ENCODE measurements around the gene PRPF6. TPM values are rescaled to one million over a fixed set of nuclear protein-coding genes. Genes with fewer than 3 reads are reported as not detected.
A peak's percentile ranks its signal among the peaks of the same experiment; 100 is the strongest.

The PRPF6 gene
- total and polyA plus RNA-seq, 2 of the 13 experiments (the other 11 are each of a cell fraction or from before 2014, with no cell fraction given) = 63.7 to 101 TPM

DNA sequence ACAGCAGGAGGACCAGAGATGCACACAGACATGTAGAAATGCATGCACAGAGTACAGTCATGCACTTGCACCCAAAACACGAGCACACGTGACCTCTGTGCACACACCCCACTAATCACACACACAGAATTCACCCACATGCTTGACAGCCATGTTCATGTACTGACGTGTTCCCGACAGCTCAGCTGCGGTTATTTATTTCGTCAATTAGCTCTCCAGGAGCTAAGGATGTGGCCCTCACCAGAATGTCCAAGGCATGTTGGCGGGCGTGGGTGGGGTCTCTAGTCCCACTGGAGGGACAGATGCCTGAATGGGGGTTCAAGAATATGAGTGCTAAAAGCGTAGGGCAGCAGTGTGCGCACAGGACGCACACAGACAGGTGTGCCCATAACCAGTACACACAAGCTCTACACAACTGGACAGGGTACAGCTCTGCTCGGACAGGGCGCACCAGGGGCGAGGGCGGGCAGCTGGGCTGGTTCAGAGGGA is 571 bp upstream of the PRPF6 start (continued):
- TF ChIP-seq ZSCAN22 (CRISPR knock-in tag; IDR thresholded peaks at IDR 0.05) = no peak; the same call in none of the 2 replicates
- no peak for TF ChIP-seq ZNF430 (CRISPR knock-in tag; IDR thresholded peaks at IDR 0.05)
- TF ChIP-seq, protein P1, sequence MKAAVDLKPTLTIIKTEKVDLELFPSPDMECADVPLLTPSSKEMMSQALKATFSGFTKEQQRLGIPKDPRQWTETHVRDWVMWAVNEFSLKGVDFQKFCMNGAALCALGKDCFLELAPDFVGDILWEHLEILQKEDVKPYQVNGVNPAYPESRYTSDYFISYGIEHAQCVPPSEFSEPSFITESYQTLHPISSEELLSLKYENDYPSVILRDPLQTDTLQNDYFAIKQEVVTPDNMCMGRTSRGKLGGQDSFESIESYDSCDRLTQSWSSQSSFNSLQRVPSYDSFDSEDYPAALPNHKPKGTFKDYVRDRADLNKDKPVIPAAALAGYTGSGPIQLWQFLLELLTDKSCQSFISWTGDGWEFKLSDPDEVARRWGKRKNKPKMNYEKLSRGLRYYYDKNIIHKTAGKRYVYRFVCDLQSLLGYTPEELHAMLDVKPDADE (CRISPR knock-in tag; IDR thresholded peaks at IDR 0.05) = no peak; the same call in 1 of the 2 replicates
- no peak for TF ChIP-seq XRCC5 (optimal IDR thresholded peaks at IDR 0.05; ENCODE audit: low read length)
- no peak for TF ChIP-seq ZKSCAN8 (CRISPR knock-in tag; IDR thresholded peaks at IDR 0.05; ENCODE audit: borderline replicate concordance)
- TF ChIP-seq ZBTB42 (CRISPR knock-in tag; IDR thresholded peaks at IDR 0.05) = no peak
- TF ChIP-seq, protein P2, sequence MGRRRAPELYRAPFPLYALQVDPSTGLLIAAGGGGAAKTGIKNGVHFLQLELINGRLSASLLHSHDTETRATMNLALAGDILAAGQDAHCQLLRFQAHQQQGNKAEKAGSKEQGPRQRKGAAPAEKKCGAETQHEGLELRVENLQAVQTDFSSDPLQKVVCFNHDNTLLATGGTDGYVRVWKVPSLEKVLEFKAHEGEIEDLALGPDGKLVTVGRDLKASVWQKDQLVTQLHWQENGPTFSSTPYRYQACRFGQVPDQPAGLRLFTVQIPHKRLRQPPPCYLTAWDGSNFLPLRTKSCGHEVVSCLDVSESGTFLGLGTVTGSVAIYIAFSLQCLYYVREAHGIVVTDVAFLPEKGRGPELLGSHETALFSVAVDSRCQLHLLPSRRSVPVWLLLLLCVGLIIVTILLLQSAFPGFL (CRISPR knock-in tag; IDR thresholded peaks at IDR 0.05) = no peak
- TF ChIP-seq RXRA (CRISPR knock-in tag; IDR thresholded peaks at IDR 0.05) = no peak
- no peak for TF ChIP-seq TCF7 (IDR thresholded peaks at IDR 0.05; ENCODE audit: low read depth)
- TF ChIP-seq EEA1 (CRISPR knock-in tag; IDR thresholded peaks at IDR 0.05; ENCODE audit: borderline replicate concordance) = peak; percentile 8; the same call in 1 of the 2 replicates
- no peak for TF ChIP-seq PHF21A (CRISPR knock-in tag; IDR thresholded peaks at IDR 0.05)
- no peak for TF ChIP-seq THAP11 (CRISPR knock-in tag; IDR thresholded peaks at IDR 0.05)
- TF ChIP-seq REXO4 (CRISPR knock-in tag; IDR thresholded peaks at IDR 0.05; ENCODE audit: borderline replicate concordance) = no peak
- TF ChIP-seq BCL6 (CRISPR knock-in tag; IDR thresholded peaks at IDR 0.05) = no peak
- no peak for TF ChIP-seq POGZ (CRISPR knock-in tag; IDR thresholded peaks at IDR 0.05)
- TF ChIP-seq, protein P3, sequence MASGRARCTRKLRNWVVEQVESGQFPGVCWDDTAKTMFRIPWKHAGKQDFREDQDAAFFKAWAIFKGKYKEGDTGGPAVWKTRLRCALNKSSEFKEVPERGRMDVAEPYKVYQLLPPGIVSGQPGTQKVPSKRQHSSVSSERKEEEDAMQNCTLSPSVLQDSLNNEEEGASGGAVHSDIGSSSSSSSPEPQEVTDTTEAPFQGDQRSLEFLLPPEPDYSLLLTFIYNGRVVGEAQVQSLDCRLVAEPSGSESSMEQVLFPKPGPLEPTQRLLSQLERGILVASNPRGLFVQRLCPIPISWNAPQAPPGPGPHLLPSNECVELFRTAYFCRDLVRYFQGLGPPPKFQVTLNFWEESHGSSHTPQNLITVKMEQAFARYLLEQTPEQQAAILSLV (CRISPR knock-in tag; IDR thresholded peaks at IDR 0.05; ENCODE audit: borderline replicate concordance) = 0 out of 2 replicates have a peak, but pooled peaks have one; percentile 2
- no peak for TF ChIP-seq ZFP41 (CRISPR knock-in tag; IDR thresholded peaks at IDR 0.05; ENCODE audit: borderline replicate concordance)
- no peak; the same call in 1 of the 2 replicates for TF ChIP-seq SSRP1 (CRISPR knock-in tag; IDR thresholded peaks at IDR 0.05)
- 0 out of 2 replicates have a peak, but pooled peaks have one; percentile 5 for TF ChIP-seq PAX8 (CRISPR knock-in tag; IDR thresholded peaks at IDR 0.05; ENCODE audit: borderline replicate concordance)
- peak; percentile 2; the same call in 1 of the 2 replicates for TF ChIP-seq ZNF292 (CRISPR knock-in tag; IDR thresholded peaks at IDR 0.05; ENCODE audit: borderline replicate concordance, low read depth)
- TF ChIP-seq, protein P4, sequence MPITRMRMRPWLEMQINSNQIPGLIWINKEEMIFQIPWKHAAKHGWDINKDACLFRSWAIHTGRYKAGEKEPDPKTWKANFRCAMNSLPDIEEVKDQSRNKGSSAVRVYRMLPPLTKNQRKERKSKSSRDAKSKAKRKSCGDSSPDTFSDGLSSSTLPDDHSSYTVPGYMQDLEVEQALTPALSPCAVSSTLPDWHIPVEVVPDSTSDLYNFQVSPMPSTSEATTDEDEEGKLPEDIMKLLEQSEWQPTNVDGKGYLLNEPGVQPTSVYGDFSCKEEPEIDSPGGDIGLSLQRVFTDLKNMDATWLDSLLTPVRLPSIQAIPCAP (CRISPR knock-in tag; IDR thresholded peaks at IDR 0.05; ENCODE audit: low read depth) = 0 out of 2 replicates have a peak, but pooled peaks have one; percentile 10
- TF ChIP-seq, protein P5, sequence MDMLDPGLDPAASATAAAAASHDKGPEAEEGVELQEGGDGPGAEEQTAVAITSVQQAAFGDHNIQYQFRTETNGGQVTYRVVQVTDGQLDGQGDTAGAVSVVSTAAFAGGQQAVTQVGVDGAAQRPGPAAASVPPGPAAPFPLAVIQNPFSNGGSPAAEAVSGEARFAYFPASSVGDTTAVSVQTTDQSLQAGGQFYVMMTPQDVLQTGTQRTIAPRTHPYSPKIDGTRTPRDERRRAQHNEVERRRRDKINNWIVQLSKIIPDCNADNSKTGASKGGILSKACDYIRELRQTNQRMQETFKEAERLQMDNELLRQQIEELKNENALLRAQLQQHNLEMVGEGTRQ (IDR thresholded peaks at IDR 0.05; ENCODE audit: low read depth, low read length) = peak; percentile 80
- TF ChIP-seq, protein P5 (CRISPR knock-in tag; IDR thresholded peaks at IDR 0.05; ENCODE audit: borderline replicate concordance) = 0 out of 2 replicates have a peak, but pooled peaks have one; percentile 50
- no peak for TF ChIP-seq ZNF558 (CRISPR knock-in tag; IDR thresholded peaks at IDR 0.05; ENCODE audit: borderline replicate concordance)
- TF ChIP-seq ZNF83 (CRISPR knock-in tag; IDR thresholded peaks at IDR 0.05; ENCODE audit: borderline replicate concordance) = no peak; the same call in 1 of the 2 replicates

Measured in HepG2 (cell line).